G401.6 (cell line): ENCODE measurements around the gene VPS45.
"Not testable (repeated sequence)": the region's sequence is repeated elsewhere in the genome, so short reads cannot be mapped to it uniquely, and the experiment has no call there.

Experiments
- FAIRE-seq: peaks from 2 replicates; lab custom pipeline; 2012; peaks lifted over from hg19 to GRCh38; lab: Jason Lieb, UNC

Gene VPS45

GRCh38 chr1:150132372-150132771 is 64.8 kb downstream of the VPS45 start:
- no peak for FAIRE-seq

DNA sequence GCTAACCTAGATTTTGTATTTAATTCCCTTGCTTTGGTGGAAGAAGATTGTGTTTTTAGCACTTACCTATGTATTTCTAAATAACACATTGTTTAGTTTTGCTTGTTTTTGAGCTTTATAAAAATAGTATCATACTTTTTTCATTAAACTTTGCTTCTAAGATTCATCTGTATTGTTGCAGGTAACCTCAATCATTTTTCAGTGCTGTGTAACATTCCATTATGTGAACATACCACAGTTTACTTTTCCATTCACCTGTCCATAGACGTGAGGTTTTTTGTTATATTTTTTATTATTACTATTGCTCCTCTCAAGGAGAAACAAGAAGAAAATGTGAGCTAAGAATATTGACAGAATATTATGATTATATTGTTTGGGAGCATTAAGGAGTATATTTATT is 67.0 kb downstream of the VPS45 start:
- peak; percentile 40 for FAIRE-seq

GRCh38 chr1:150135400-150135799 is 67.8 kb downstream of the VPS45 start:
- FAIRE-seq = not testable (repeated sequence)

DNA sequence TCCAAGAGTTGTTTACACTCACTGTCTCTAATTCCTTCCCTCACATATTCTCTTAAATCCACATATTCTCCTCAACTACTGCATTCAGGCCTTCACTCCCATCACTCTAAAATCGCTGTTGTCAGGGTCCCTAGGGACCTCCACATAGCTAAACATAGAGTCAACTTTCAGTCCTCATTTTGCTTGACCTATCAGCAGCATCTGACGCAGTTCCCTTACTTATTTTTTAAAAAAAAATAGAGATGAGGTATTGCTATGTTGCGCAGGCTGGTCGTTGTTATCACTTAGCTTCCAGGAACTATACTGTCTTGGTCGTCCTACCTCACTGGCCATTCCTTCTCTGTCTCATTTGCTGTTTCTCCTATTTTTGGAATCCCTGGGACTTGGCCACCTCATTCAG is 70.5 kb downstream of the VPS45 start:
- no peak for FAIRE-seq

GRCh38 chr1:150141452-150141851 is 73.9 kb downstream of the VPS45 start:
- no peak for FAIRE-seq

- no peak for FAIRE-seq
Measured at GRCh38 chr1:150142083-150142482, 74.5 kb downstream of the VPS45 start.

- no peak for FAIRE-seq
Measured at GRCh38 chr1:150144606-150145005, 77.0 kb downstream of the VPS45 start.

- not testable (repeated sequence) for FAIRE-seq
Measured at GRCh38 chr1:150146016-150146415, 78.4 kb downstream of the VPS45 start.

GRCh38 chr1:150146849-150147542 is 79.4 kb downstream of the VPS45 start:
- FAIRE-seq = no peak

DNA sequence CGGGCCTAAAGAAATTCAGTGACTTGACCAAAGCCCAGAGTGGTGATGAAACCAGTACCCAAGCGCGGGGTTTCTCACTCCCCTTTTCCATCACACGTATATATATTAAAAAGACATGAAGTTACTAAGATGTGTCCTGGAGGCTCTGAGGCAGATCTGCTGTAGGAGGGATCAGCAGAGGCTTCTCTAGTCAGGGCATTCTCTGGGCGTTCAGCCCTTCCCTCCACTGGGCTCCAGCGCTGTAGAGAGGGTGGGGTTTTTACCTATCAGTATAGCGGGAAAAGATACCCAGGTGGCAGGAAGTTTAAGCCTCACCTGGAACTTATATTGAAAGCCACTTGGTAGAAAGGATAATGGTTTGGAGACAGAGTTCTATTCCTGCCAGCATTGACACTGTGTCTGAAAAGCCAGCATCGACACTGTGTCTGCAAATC is 81.3 kb downstream of the VPS45 start:
- no peak for FAIRE-seq

- FAIRE-seq = no peak
Measured at GRCh38 chr1:150149271-150150132, 81.9 kb downstream of the VPS45 start, which contains the start of gene PLEKHO1. PLEKHO1 (plus strand) TSS chr1:150149916; CDS start chr1:150150258, 342 bp downstream.

DNA sequence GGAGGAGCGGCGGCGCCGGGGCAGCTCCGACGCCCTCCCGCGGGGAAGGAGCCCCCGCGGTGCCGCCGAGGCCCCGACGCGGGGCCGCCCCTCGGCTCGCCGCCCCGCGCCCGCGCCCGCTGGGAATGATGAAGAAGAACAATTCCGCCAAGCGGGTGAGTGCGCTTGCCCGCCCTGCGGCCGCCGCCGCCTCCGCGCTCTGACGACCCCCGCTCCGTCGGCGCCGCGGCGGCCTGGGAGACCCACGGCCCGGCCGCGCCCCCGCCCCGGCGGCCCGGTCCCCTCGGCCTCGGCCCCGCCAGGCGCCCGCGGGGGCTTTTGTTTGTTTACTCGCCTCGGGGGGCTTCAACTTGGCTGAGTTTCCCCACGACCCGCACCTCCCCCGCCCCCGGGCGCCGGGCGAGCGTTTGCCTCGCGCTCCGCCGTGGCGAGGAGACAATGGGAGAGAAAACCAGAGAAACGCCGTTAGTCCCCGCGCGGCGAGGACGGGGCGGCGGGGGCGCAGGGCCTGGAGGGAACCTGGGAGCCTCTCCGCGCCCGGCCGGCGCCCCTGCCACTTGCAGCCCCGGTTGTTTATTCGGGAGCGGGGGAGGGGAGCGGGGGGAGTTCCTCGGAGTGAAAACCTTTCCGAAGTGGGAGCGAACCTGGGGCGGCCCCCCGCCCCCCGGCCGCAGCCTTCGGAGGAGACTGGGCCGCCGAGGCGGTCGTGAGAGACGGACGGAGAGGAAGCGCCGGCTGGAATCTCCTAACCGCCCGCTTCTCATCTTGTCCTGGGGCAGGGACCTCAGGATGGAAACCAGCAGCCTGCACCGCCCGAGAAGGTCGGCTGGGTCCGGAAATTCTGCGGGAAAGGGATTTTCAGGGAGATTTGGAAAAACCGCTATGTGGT is 82.8 kb downstream of the VPS45 start:
- no peak for FAIRE-seq

- FAIRE-seq = no peak
Measured at GRCh38 chr1:150151291-150152181, 84.0 kb downstream of the VPS45 start.

- no peak for FAIRE-seq
Measured at GRCh38 chr1:150152182-150152536, 84.6 kb downstream of the VPS45 start.

DNA sequence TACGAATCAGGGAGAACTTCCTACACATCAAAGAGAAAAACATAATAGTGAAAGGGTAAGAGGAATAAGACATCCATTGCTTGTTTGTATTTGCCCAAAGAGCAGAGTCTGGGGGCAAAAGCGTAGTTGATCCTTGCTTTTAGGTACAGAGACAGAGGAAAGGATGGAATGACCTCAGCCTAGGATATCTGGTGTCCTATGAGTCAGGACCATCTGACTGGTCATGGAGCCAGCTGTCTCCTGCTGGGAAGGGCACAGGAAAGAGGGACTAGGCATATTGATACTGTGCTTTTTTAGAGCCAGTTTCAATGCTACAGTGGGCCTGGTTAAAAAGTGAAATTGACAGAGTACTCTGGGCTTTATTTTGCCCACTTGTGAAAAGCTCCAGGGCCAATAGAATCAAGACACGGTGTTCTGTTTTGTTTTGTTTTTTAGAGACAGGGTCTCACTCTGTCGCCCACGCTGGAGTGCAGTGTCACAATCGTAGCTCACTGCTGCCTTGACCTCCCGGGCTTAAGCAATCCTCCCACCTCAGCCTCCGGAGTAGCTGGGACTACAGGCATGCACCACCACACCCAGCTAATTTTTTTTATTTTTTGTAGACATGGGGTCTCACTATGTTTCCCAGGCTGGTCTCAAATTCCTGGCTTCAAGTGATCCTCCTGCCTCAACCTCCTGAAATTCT is 85.3 kb downstream of the VPS45 start:
- FAIRE-seq = no peak

DNA sequence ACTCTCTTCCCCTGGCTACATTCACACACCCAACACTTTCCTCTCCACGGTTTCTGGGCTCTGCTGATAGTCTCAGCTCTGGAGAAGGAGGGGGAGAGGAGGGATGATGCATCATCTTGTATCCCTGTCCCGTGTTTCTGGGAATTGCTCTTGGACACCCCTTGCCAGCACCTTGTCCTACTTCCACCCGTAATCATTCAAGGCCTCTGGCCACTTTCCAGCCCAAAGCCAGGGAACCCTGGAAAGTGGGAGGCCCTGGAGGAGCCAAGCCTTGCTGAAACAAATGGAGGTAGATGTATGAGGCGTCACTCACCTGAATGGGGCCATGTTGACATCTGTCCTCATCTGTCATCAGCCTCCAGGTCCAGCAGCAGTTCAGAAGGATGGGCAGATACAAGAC is 86.6 kb downstream of the VPS45 start:
- no peak for FAIRE-seq

GRCh38 chr1:150155413-150156071 is 88.0 kb downstream of the VPS45 start:
- FAIRE-seq = no peak

DNA sequence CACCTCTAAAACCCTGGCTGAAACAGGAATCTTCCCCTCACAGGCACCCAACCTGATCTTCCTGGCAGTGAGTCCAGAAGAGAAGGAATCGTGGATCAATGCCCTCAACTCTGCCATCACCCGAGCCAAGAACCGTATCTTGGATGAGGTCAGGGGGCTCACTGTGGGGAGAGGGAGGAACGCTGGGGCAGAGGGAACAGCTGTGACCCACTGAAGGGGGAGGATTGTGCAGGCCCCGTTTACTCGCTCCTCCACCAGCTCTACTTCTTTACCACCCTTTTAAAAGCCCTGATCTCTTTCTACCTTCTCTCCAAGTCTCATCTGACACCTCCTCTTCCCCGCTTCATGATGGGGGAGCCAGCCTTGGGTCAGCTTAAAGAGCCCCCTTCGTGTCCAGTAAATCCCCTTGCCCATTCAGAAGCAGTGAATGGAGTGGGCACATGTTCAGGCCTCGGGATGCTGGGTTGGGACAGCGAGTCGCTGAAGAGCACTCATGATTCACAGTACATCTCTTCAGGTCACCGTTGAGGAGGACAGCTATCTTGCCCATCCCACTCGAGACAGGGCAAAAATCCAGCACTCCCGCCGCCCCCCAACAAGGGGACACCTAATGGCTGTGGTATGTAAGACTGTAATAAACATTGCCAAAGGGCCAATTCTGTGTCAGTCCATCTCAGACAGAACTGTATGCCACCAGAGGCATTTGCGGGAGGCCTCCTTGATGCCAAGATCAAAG is 89.5 kb downstream of the VPS45 start:
- no peak for FAIRE-seq

- no peak for FAIRE-seq
Measured at GRCh38 chr1:150159550-150159949, 92.0 kb downstream of the VPS45 start.
